HFF-Myc (cell line): ENCODE results near the gene ITGA2.

Source experiments
- DNase-seq: peaks from one replicate; pipeline ENCODE4 v3.0.0-alpha.2; 2011; ENCODE audit warnings: low read depth; ENCODE audit errors: extremely low read depth
- H3K4me3 ChIP-seq: replicated peaks from 2 replicates; pipeline ENCODE4 v1.5.1; 2011; ENCODE audit warnings: low read depth, mild to moderate bottlenecking, control low read depth, low read length
- TF ChIP-seq, protein P1 (sequence below): IDR thresholded peaks from 2 replicates; pipeline ENCODE4 v1.5.1; 2012; ENCODE audit warnings: mild to moderate bottlenecking, low read depth, low read length, control low read depth; ENCODE audit errors: missing control alignments

Gene ITGA2

DNA sequence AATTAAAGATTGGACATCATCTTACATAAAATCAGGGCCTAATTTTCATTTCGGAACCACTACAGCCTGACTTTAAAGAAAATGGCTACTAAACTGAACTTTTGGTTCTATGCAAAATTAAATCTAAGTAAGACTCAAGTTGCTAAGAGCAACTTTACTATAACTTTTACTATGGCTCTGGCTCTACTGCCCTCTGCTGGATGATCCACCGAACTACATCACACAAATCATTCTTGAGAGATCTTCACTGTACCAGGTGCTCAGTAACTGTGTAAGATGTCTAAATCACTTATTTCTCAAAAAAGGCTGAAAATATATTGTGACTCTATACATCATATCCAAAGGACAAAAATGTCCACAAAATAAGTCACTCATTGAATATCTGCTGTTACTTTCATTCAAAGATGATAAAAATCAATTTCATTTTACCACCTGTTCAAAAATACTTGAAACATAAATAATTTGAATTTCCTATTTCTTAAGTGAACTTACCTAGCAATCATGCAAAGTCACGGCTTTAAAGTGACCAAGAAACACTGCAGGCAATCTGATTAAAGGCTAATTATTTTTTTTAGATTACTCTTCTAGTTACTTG, 106.9 kb downstream of the ITGA2 start:
- TF ChIP-seq, protein P1, sequence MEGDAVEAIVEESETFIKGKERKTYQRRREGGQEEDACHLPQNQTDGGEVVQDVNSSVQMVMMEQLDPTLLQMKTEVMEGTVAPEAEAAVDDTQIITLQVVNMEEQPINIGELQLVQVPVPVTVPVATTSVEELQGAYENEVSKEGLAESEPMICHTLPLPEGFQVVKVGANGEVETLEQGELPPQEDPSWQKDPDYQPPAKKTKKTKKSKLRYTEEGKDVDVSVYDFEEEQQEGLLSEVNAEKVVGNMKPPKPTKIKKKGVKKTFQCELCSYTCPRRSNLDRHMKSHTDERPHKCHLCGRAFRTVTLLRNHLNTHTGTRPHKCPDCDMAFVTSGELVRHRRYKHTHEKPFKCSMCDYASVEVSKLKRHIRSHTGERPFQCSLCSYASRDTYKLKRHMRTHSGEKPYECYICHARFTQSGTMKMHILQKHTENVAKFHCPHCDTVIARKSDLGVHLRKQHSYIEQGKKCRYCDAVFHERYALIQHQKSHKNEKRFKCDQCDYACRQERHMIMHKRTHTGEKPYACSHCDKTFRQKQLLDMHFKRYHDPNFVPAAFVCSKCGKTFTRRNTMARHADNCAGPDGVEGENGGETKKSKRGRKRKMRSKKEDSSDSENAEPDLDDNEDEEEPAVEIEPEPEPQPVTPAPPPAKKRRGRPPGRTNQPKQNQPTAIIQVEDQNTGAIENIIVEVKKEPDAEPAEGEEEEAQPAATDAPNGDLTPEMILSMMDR = peak; percentile 78
- DNase-seq = peak; percentile 57
- H3K4me3 ChIP-seq = no peak overlapping the region

DNA sequence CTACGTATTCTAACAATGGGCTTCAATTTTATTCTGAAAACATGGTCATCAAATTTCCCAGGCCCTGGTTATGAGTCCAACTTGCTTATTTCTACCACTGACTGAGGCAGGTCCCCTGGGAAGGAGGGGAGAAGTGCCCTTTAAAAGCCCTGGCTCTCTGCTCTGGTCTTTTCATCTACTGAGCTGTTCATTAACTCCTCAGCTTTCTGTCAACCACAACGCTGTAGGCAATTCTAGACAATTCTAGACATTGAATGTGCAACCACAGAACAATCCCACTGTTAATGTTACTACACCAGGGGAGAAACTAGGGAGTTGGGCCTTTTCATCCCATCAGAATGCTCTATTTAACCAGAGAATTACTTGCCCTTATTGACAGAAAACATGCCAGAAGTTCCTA, 110.4 kb downstream of the ITGA2 start:
- TF ChIP-seq, protein P1 = no peak
- H3K4me3 ChIP-seq = no peak overlapping the region
- no peak for DNase-seq

DNA sequence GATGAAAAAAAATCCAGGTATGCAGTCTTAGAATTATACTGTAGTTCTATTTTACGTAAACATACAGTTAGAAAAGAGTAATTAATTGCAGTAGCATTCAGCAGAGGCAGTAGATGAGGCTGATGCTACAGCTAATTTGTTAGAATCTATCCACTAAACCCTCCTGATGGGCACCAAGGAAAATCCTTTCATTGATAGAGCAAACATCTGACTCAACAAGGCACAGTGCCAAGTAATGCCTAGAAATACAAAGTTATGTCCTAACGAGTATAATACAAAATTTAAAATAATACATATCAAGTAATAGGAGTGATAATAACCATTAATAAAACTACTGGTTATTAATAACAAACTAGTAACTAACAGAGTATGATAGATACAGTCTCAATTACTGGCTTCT, 111.5 kb downstream of the ITGA2 start:
- TF ChIP-seq, protein P1 = no peak
- H3K4me3 ChIP-seq = no peak overlapping the region
- DNase-seq = no peak

DNA sequence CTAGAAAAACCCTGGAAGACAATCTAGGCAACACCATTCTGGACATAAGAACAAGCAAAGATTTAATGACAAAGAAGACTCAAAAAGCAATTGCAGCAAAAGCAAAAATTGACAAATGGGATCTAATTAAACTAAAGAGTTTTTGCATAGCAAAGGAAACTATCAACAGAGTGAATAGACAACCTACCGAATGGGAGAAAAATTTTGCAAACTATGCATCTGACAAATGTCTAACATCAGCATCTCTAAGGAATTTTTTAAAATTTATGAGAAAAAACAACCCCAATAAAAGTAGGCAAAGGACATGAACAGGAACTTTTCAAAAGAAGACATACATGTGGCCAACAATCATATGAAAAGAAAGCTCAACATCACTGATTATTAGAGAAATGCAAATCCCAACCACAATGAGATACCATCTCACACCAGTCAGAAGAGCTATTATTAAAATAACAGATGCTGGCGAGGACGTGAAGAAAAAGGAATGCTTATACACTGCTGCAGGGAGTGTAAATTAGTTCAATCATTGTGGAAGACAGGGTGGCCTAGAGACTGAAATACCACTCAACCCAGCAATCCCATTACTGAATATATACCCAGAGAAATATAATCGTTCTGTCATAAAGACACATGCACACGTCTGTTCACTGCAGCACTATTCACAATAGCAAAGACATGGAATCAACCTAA, 116.6 kb downstream of the ITGA2 start:
- TF ChIP-seq, protein P1 = no peak
- no peak overlapping the region for H3K4me3 ChIP-seq
- DNase-seq = no peak

DNA sequence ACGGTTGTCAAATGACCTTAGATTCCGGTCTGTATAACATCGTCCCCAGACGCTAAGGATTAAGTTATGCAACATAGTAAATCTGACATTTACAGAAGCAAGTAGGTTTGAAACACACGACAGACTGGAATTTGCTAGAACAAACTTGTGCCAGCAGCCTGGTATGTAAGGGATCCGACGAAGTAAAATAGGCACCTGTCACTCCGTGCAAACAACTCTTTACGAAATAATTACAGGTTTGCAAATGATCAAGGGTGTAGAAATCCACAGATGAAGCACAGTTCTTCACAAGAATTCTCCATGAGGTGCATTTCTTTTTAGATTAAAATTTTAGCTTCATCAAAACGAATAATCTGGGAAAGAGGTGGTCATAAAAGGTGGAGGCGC, 119.9 kb downstream of the ITGA2 start:
- no peak for DNase-seq
- TF ChIP-seq, protein P1 = no peak
- peak overlapping the region; percentile 76 for H3K4me3 ChIP-seq

DNA sequence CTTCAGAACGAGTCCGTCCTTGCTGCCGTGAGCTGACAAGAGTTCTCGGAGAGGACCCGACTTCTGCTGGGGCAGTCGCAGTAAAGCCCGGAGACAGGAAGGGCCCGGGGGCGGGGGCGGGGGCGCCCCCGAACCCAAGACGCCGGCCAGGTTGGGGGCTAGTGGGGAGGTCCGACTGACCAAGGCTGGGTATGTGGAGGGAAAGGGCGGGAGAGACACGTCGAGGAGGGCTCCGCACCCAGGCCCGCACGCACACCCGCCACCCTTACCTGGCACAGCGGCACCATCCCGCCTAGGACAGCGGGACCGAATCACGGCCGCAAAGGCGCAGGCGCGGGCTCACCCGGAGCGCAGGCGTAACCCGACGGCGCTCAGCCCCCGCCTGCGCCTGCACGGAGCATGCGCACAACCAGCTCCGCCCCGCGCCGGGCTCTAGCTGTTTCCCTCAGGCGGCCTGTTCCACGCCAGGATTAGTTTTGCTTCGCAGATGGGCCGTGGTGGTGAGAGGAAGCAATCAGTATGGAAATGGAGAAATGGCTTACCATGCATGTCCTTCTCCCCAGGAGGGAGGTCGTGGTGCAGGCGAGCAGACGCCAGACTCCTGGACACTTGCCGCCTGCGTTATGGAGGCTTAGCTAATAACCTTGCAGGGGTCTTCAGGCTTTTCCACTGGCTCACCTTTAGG, 120.4 kb downstream of the ITGA2 start, which contains the start of gene MOCS2:
Gene MOCS2 (minus strand): TSS at position 315 of the 685 bp plus-strand sequence. CDS start 2,583 bp downstream, outside the sequence.
- peak; percentile 64 for DNase-seq
- H3K4me3 ChIP-seq = peak within 1 kb of the TSS; percentile 76
- TF ChIP-seq, protein P1 = no peak
